IMR-90 (cell line): ENCODE data around the gene MRPL21. TPM values are rescaled to one million over a fixed set of nuclear protein-coding genes. Genes with fewer than 3 reads are reported as not detected.

Experiments
- ATAC-seq: fragments of 200-7000 bp; cut with Tn5 transposase; 2 replicates; pipeline ENCODE4 v1.9.1; 2020; ENCODE audit warnings: low read depth, mild to moderate bottlenecking, moderate library complexity
- BruUV-seq: library from RNA; stranded (reverse); fragments of 400-500 nt; replicated peaks from 2 replicates; lab custom pipeline; 2021; lab: Mats Ljungman, UMichigan
- CTCF ChIA-PET: fragments of 300-600 bp; formaldehyde crosslinking; extraction: SDS; loops from one replicate; lab custom pipeline; 2021; ENCODE audit warnings: antibody characterized with exemption; lab: Yijun Ruan, JAX
- POLR2A ChIA-PET: fragments of 300-600 bp; sonication (Branson Sonifier 250); formaldehyde crosslinking; loops from one replicate; lab custom pipeline; 2022; ENCODE audit warnings: antibody characterized with exemption; ENCODE audit not compliant: unreplicated experiment; lab: Charles Lee
- DNase-seq: peaks from one replicate; pipeline ENCODE4 v3.0.0; 2013
- H2AFZ ChIP-seq: replicated peaks from 2 replicates; pipeline ENCODE3; 2013; ENCODE audit warnings: low read length, mild to moderate bottlenecking; ENCODE audit not compliant: poor library complexity
- H2AK5ac ChIP-seq: 2 replicates; pipeline ENCODE4 v1.6.1; 2013; ENCODE audit warnings: low read depth, low read length, inconsistent platforms
- H2AK9ac ChIP-seq: replicated peaks from 2 replicates; pipeline ENCODE3; 2013; ENCODE audit warnings: mild to moderate bottlenecking, low read depth, low read length, moderate library complexity; ENCODE audit not compliant: poor library complexity
- H2BK120ac ChIP-seq: 2 replicates; pipeline ENCODE4 v1.6.1; 2013; ENCODE audit warnings: low read depth, low read length, inconsistent platforms
- H2BK15ac ChIP-seq: 3 replicates; pipeline ENCODE4 v1.6.1; 2013; ENCODE audit warnings: low read depth, low read length, inconsistent platforms
- H2BK20ac ChIP-seq: 2 replicates; pipeline ENCODE4 v1.6.1; 2013; ENCODE audit warnings: low read depth, mild to moderate bottlenecking, inconsistent platforms, low read length, moderate library complexity
- H2BK5ac ChIP-seq: 2 replicates; pipeline ENCODE4 v1.6.1; 2013; ENCODE audit warnings: mild to moderate bottlenecking, low read depth, low read length, inconsistent platforms; ENCODE audit not compliant: poor library complexity, severe bottlenecking
- H3K14ac ChIP-seq: replicated peaks from 2 replicates; pipeline ENCODE4 v1.6.1; 2013; ENCODE audit warnings: low read depth, low read length, inconsistent platforms
- H3K18ac ChIP-seq: 2 replicates; pipeline ENCODE4 v1.6.1; 2013; ENCODE audit warnings: low read depth, low read length, control low read depth
- H3K23ac ChIP-seq: 2 replicates; pipeline ENCODE4 v1.6.1; 2013; ENCODE audit warnings: low read depth, low read length, inconsistent platforms
- H3K27ac ChIP-seq: 2 replicates; pipeline ENCODE4 v1.5.1; 2013; ENCODE audit warnings: mild to moderate bottlenecking, control low read depth, low read length; ENCODE audit not compliant: insufficient read depth
- H3K27me3 ChIP-seq: 2 replicates; pipeline ENCODE4 v1.6.1; 2013; ENCODE audit warnings: low read length; ENCODE audit not compliant: control insufficient read depth, insufficient read depth
- H3K36me3 ChIP-seq: 2 replicates; pipeline ENCODE4 v1.6.1; 2013; ENCODE audit warnings: low read length, mixed read lengths; ENCODE audit not compliant: control insufficient read depth, insufficient read depth
- H3K4ac ChIP-seq: 2 replicates; pipeline ENCODE4 v1.6.1; 2013; ENCODE audit warnings: low read depth, low read length, inconsistent platforms
- H3K4me1 ChIP-seq: 2 replicates; pipeline ENCODE4 v1.6.1; 2013; ENCODE audit warnings: low read length, mixed read lengths; ENCODE audit not compliant: control insufficient read depth, insufficient read depth
- H3K4me2 ChIP-seq: 2 replicates; pipeline ENCODE4 v1.6.1; 2013; ENCODE audit warnings: low read depth, mild to moderate bottlenecking, control low read depth, low read length, moderate library complexity
- H3K4me3 ChIP-seq: 2 replicates; pipeline ENCODE4 v1.5.1; 2013; ENCODE audit warnings: low read depth, mild to moderate bottlenecking, control low read depth, low read length, moderate library complexity; ENCODE audit not compliant: insufficient read depth
- H3K56ac ChIP-seq: 2 replicates; pipeline ENCODE4 v1.6.1; 2013; ENCODE audit warnings: low read length, inconsistent platforms; ENCODE audit not compliant: insufficient read depth; ENCODE audit errors: extremely low read depth
- H3K79me1 ChIP-seq, 2 experiments: 2 replicates each; pipeline ENCODE4 v1.6.1; 2013; ENCODE audit warnings: low read length in 2 of 2, inconsistent platforms in 1 of 2, low read depth in 1 of 2
- H3K9ac ChIP-seq: 2 replicates; pipeline ENCODE4 v1.6.1; 2013; ENCODE audit warnings: low read depth, low read length, control low read depth
- H3K9me1 ChIP-seq: 2 replicates; pipeline ENCODE4 v1.6.1; 2013; ENCODE audit warnings: low read length, inconsistent platforms; ENCODE audit not compliant: insufficient read depth
- H3K9me3 ChIP-seq: 2 replicates; pipeline ENCODE4 v1.6.1; 2013; ENCODE audit warnings: low read length; ENCODE audit not compliant: control insufficient read depth, insufficient read depth
- H4K20me1 ChIP-seq: 2 replicates; pipeline ENCODE4 v1.6.1; 2013; ENCODE audit warnings: low read length, inconsistent platforms; ENCODE audit not compliant: insufficient read depth
- H4K5ac ChIP-seq: 2 replicates; pipeline ENCODE4 v1.6.1; 2013; ENCODE audit warnings: mild to moderate bottlenecking, low read depth, low read length, control low read depth
- H4K8ac ChIP-seq, 2 experiments: 2 replicates each; pipeline ENCODE4 v1.6.1; 2013; ENCODE audit warnings: low read depth in 2 of 2, low read length in 2 of 2, control low read depth in 1 of 2, inconsistent platforms in 1 of 2
- H4K91ac ChIP-seq: 2 replicates; pipeline ENCODE4 v1.6.1; 2013; ENCODE audit warnings: low read depth, low read length, inconsistent platforms; ENCODE audit not compliant: insufficient read depth
- MAFK ChIP-seq: IDR thresholded peaks from 2 replicates; pipeline ENCODE4 v1.6.1; 2012; ENCODE audit warnings: low read depth, low read length, improper control_type of control experiment
- MAZ ChIP-seq: IDR thresholded peaks from 2 replicates; pipeline ENCODE4 v1.6.1; 2012; ENCODE audit warnings: low read depth, mild to moderate bottlenecking, low read length, improper control_type of control experiment, moderate library complexity, borderline replicate concordance
- MXI1 ChIP-seq: IDR thresholded peaks from 2 replicates; pipeline ENCODE4 v1.6.1; 2012; ENCODE audit warnings: low read depth, mild to moderate bottlenecking, low read length, moderate library complexity, borderline replicate concordance
- RCOR1 ChIP-seq: IDR thresholded peaks from 2 replicates; pipeline ENCODE4 v1.6.1; 2012; ENCODE audit warnings: mild to moderate bottlenecking, low read length, improper control_type of control experiment; ENCODE audit not compliant: insufficient replicate concordance
- RFX5 ChIP-seq: IDR thresholded peaks from 2 replicates; pipeline ENCODE4 v1.8.0; 2012; ENCODE audit warnings: low read depth, mild to moderate bottlenecking, low read length, moderate library complexity
- SMC3 ChIP-seq: fragments of 150-350 bp; IDR thresholded peaks from 2 replicates; pipeline ENCODE4 v1.6.1; 2016; ENCODE audit warnings: low read depth, mild to moderate bottlenecking, antibody characterized with exemption, low read length, moderate library complexity
- WGBS, 2 experiments: methylation state at CpG; one replicate each; pipeline versions ENCODE4 v1.1.5 to v1.1.7; 2013; ENCODE audit warnings: missing lambda C conversion rate in 2 of 2; ENCODE audit not compliant: insufficient read length in 1 of 2; ENCODE audit errors: extremely low coverage in 2 of 2; 5-methylcytosine and 5-hydroxymethylcytosine counted together
- dilution Hi-C: fragments of 300-500 bp; cut with HindIII; formaldehyde crosslinking; loops from one replicate; pipeline ENCODE4 v1.14.3; 2018; ENCODE audit warnings: low sequenced_read_pairs; ENCODE audit not compliant: unreplicated experiment
- in situ Hi-C: fragments of 300-500 bp; cut with MboI; formaldehyde crosslinking; loops from 3 replicates; pipeline ENCODE4 v1.14.3; 2019; ENCODE audit warnings: low sequenced_read_pairs, inconsistent platforms, mixed read lengths
- intact Hi-C: fragments of 100-400 bp; cut with micrococcal nuclease; formaldehyde crosslinking; loops from 2 replicates; pipeline ENCODE4 v1.10.0; 2022
- polyA plus RNA-seq, 3 experiments: library from polyadenylated mRNA; depleted of rRNA; stranded (reverse); fragments of >200 nt; gene quantifications; 2 replicates each; pipeline ENCODE4 v1.2.3, GENCODE V29; 2012; ENCODE audit warnings: low replicate concordance in 1 of 3
- total RNA-seq: library from RNA; depleted of rRNA; stranded (reverse); fragments of >200 nt; gene quantifications from 2 replicates; pipeline ENCODE4 v1.2.3, GENCODE V29; 2012
- TF ChIP-seq, protein P1 (sequence below): conservative IDR thresholded peaks from 2 replicates; pipeline ENCODE4 v1.5.1; 2012; ENCODE audit warnings: mild to moderate bottlenecking, low read depth, low read length, improper control_type of control experiment
- TF ChIP-seq, protein P2 (sequence below): fragments of 150-350 bp; IDR thresholded peaks from 2 replicates; pipeline ENCODE4 v1.6.1; 2017; ENCODE audit warnings: mild to moderate bottlenecking, antibody characterized with exemption, low read length, low read depth

MRPL21 gene
- total and polyA plus RNA-seq, 2 of the 4 experiments (the other 2 are of a cell fraction) = 19.2 to 26.3 TPM

DNA sequence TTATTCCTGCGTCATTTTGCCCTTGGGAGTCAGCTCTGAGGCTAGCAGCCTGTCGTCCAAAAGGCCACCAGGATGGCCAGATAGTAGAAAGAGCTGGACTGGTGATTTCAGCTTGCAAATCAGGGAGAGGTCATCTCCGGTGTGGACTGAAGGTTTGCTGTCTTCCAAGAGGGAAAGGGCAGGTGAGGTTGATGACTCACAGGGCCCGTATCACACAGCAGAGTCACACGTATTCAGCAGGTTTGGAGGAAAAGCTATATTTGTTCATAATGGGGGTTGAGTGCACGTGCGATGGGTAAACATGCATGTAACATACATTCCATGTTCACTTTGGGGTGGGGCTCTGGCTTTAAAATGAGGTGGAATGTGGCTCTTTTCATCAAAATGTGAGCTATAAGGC is 25.6 kb downstream of the MRPL21 start:
- TF ChIP-seq, protein P1, sequence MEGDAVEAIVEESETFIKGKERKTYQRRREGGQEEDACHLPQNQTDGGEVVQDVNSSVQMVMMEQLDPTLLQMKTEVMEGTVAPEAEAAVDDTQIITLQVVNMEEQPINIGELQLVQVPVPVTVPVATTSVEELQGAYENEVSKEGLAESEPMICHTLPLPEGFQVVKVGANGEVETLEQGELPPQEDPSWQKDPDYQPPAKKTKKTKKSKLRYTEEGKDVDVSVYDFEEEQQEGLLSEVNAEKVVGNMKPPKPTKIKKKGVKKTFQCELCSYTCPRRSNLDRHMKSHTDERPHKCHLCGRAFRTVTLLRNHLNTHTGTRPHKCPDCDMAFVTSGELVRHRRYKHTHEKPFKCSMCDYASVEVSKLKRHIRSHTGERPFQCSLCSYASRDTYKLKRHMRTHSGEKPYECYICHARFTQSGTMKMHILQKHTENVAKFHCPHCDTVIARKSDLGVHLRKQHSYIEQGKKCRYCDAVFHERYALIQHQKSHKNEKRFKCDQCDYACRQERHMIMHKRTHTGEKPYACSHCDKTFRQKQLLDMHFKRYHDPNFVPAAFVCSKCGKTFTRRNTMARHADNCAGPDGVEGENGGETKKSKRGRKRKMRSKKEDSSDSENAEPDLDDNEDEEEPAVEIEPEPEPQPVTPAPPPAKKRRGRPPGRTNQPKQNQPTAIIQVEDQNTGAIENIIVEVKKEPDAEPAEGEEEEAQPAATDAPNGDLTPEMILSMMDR = no peak
- no peak for TF ChIP-seq RCOR1
- no peak for TF ChIP-seq SMC3
- TF ChIP-seq MAFK = no peak
- TF ChIP-seq MXI1 = no peak
- no peak for TF ChIP-seq RFX5
- no peak for TF ChIP-seq MAZ
- TF ChIP-seq, protein P2, sequence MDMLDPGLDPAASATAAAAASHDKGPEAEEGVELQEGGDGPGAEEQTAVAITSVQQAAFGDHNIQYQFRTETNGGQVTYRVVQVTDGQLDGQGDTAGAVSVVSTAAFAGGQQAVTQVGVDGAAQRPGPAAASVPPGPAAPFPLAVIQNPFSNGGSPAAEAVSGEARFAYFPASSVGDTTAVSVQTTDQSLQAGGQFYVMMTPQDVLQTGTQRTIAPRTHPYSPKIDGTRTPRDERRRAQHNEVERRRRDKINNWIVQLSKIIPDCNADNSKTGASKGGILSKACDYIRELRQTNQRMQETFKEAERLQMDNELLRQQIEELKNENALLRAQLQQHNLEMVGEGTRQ = no peak
- Histone ChIP-seq H2BK20ac (no peak overlapping the region), H3K9me3 (no peaks in the 10 kb centered on the region), H4K20me1 (no peaks in the 10 kb centered on the region), H2AK5ac (no peak overlapping the region), H3K4ac (no peak overlapping the region), H2AK9ac (no peak overlapping the region), H3K14ac (no peak overlapping the region), H3K4me3 (no peak overlapping the region), H2BK15ac (no peak overlapping the region), H4K91ac (no peak overlapping the region), H4K5ac (no peak overlapping the region), H3K79me1 (no peaks in the 10 kb centered on the region), H2BK5ac (no peak overlapping the region), H3K36me3 (no peaks in the 10 kb centered on the region), H3K9ac (no peak overlapping the region), H3K4me2 (no peak overlapping the region), H2BK120ac (no peak overlapping the region), H3K27ac (no peak overlapping the region), H3K23ac (no peak overlapping the region), H3K27me3 (peaks cover 6% of the 10 kb centered on the region), H4K8ac (no peak overlapping the region), H3K9me1 (no peaks in the 10 kb centered on the region; the same call in 1 of the 2 replicates), H3K56ac (no peak overlapping the region), H2AFZ (no peak overlapping the region), H3K4me1 (no peaks in the 10 kb centered on the region; the same call in 1 of the 2 replicates), H3K18ac (no peak overlapping the region)
- in situ Hi-C loops = no loop called here
- no peak for DNase-seq
- intact Hi-C loops = no loop called here
- ChIA-PET CTCF (no interaction called here), POLR2A (no interaction called here)
- dilution Hi-C loops = no loop called here
- no TSS peak for BruUV-seq
- no peak for ATAC-seq
- no CpG with 5 or more reads among the region's 7 CpGs for WGBS, 2 experiments
